ENCODE data around the gene VAC14. TPM values are rescaled to one million over a fixed set of nuclear protein-coding genes. Genes with fewer than 3 reads are reported as not detected.

VAC14 gene
- total and polyA plus RNA-seq, 2 of the 8 experiments (the other 6 are each of a cell fraction or from before 2014, with no cell fraction given) = 56.0 to 108 TPM

DNA sequence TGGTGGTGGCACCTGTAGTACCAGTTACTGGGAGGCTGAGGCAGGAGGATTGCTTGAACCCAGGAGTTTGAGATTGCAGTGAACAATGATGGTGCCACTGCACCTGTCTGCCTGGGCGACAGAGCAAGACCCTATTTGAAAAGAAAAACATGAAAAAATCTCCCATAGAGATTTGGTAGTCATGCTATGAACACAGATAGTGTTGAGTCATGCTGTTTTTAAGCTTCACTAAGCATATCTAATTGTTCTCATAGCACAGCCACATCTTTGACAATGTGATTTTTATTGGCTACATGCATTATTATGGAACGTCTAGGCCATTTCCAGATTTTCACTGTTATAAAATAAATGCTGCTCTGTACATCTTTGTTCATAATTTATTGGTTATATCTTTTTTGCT, 148.6 kb downstream of the VAC14 start:
- CTCF ChIA-PET (ENCODE audit: partially characterized antibody) = interaction anchor here (0.7 to 6.1 kb wide), 20 partner anchors 9 to 283 kb away, joined by 3 to 65 read pairs (median 8); no protein-coding TSS in a partner anchor
- no peak overlapping the region for H3K27ac ChIP-seq (ENCODE audit: low read depth, low read length)
- no peak overlapping the region for H3K4me3 ChIP-seq (ENCODE audit: extremely low read depth in 1 of 4, insufficient read depth in 2 of 4, low read depth in 3 of 4, low read length in 4 of 4)
- H3K4ac ChIP-seq (replicated peaks; ENCODE audit: insufficient read length, low read depth, low read length) = no peak overlapping the region
- FAIRE-seq (no peak), DNase-seq (ENCODE audit: low read depth in 1 of 2, low spot score in 2 of 2) (no peak)
- no peaks in the 10 kb centered on the region for H3K23me2 ChIP-seq (ENCODE audit: low read depth, low read length)
- H4K91ac ChIP-seq (replicated peaks; ENCODE audit: insufficient read length, low read length) = no peak overlapping the region
- H4K8ac ChIP-seq (ENCODE audit: extremely low read depth, insufficient read depth, low read length) = no peak overlapping the region
- H4K5ac ChIP-seq (ENCODE audit: insufficient read length, low read depth, low read length) = no peak overlapping the region
- no peak overlapping the region for H3K4me2 ChIP-seq (ENCODE audit: insufficient read depth in 1 of 2, low read depth in 2 of 2, low read length in 2 of 2)
- no peak overlapping the region for H3K23ac ChIP-seq (ENCODE audit: insufficient read length)
- peaks cover 0 to 3% (median 0%) of the 10 kb centered on the region in 4 experiments; a peak in 3 of 7 replicates for H3K4me1 ChIP-seq (replicated peaks in 1 of 4; ENCODE audit: control insufficient read depth in 3 of 4, insufficient read depth in 4 of 4, low read length in 3 of 4)
- peaks cover 0 to 2% of the 10 kb centered on the region in 2 experiments for H4K20me1 ChIP-seq (replicated peaks in 1 of 2; ENCODE audit: control insufficient read depth in 1 of 2, insufficient read depth in 2 of 2, low read length in 2 of 2)
- no peaks in the 10 kb centered on the region; a peak in 2 of 7 replicates for H3K27me3 ChIP-seq (replicated peaks in 1 of 4; ENCODE audit: control insufficient read depth in 3 of 4, extremely low read depth in 1 of 4, insufficient read depth in 3 of 4, low read length in 3 of 4)
- no peaks in the 10 kb centered on the region for H3K36me3 ChIP-seq (ENCODE audit: control insufficient read depth in 2 of 4, insufficient read depth in 4 of 4, low read length in 3 of 4)
- H2AK5ac ChIP-seq (ENCODE audit: low read depth, low read length) = no peak overlapping the region
- no peak overlapping the region for H2BK5ac ChIP-seq (ENCODE audit: low read depth, low read length)
- H2BK12ac ChIP-seq (ENCODE audit: low read depth, low read length) = no peak overlapping the region
- no peak overlapping the region for H2BK120ac ChIP-seq (replicated peaks; ENCODE audit: low read depth, low read length)
- H3K9ac ChIP-seq (replicated peaks in 1 of 4; ENCODE audit: extremely low read depth in 1 of 4, low read depth in 3 of 4, low read length in 3 of 4) = no peak overlapping the region
- POLR2A ChIA-PET (ENCODE audit: partially characterized antibody) = interaction anchor here (0.8 to 6.6 kb wide), 5 partner anchors 17 to 99 kb away, joined by 3 to 59 read pairs (median 14); no protein-coding TSS in a partner anchor
- H2AFZ ChIP-seq (ENCODE audit: low read length) = no peak overlapping the region
- no peaks in the 10 kb centered on the region for H3K79me2 ChIP-seq (ENCODE audit: control insufficient read depth in 1 of 2, insufficient read depth in 2 of 2, low read length in 2 of 2)
- H3K18ac ChIP-seq (ENCODE audit: extremely low read depth, low read length) = no peak overlapping the region
- H3K56ac ChIP-seq (replicated peaks; ENCODE audit: insufficient read length, low read depth, low read length) = no peak overlapping the region
- TF ChIP-seq BRCA1 (IDR thresholded peaks at IDR 0.05; ENCODE audit: low read depth, low read length) (no peak), JUN (IDR thresholded peaks at IDR 0.05; ENCODE audit: low read depth, low read length) (no peak), FOSL1 (IDR thresholded peaks at IDR 0.05; ENCODE audit: insufficient read depth, low read depth, low read length) (no peak), SIN3A (conservative IDR thresholded peaks at IDR 0.05 in 1 of 2, IDR thresholded peaks at IDR 0.05 in 1 of 2; ENCODE audit: low read depth in 1 of 2, low read length in 2 of 2) (no peak), MAFK (IDR thresholded peaks at IDR 0.05; ENCODE audit: low read depth, low read length) (no peak), SP4 (IDR thresholded peaks at IDR 0.05; ENCODE audit: low read length) (no peak), SP1 (IDR thresholded peaks at IDR 0.05; ENCODE audit: low read depth, low read length) (no peak), POU5F1 (IDR thresholded peaks at IDR 0.05; ENCODE audit: low read depth, low read length) (no peak), TBP (IDR thresholded peaks at IDR 0.05; ENCODE audit: low read depth, low read length) (no peak), SRF (IDR thresholded peaks at IDR 0.05; ENCODE audit: low read depth, low read length) (no peak)
- TF ChIP-seq, protein P1, sequence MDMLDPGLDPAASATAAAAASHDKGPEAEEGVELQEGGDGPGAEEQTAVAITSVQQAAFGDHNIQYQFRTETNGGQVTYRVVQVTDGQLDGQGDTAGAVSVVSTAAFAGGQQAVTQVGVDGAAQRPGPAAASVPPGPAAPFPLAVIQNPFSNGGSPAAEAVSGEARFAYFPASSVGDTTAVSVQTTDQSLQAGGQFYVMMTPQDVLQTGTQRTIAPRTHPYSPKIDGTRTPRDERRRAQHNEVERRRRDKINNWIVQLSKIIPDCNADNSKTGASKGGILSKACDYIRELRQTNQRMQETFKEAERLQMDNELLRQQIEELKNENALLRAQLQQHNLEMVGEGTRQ (IDR thresholded peaks at IDR 0.05; ENCODE audit: low read length) = no peak
- H3K9me3 ChIP-seq (ENCODE audit: insufficient read depth in 2 of 2, low read depth in 1 of 2, low read length in 1 of 2) = no peaks in the 10 kb centered on the region; a peak in 1 of 4 replicates
- H3K14ac ChIP-seq (ENCODE audit: insufficient read length) = no peak overlapping the region
- no peak overlapping the region for H2BK15ac ChIP-seq (ENCODE audit: low read length)
- H2BK20ac ChIP-seq (ENCODE audit: low read length) = no peak overlapping the region
- no peaks in the 10 kb centered on the region for H3K79me1 ChIP-seq (ENCODE audit: low read depth, low read length)
- 88% methylated on average over 2 of the region's 2 CpGs; no CpG with 5 or more reads in 1 of the 2 experiments for WGBS, 2 experiments (ENCODE audit: extremely low coverage in 1 of 2, insufficient coverage in 1 of 2, insufficient read length in 1 of 2, insufficient replicate concordance in 2 of 2, low coverage in 1 of 2, low lambda C conversion rate in 2 of 2, missing lambda C conversion rate in 1 of 2)
